Activated CD8-positive, alpha-beta memory T cell treated with anti-CD3 and anti-CD28 coated beads, Interleukin-2, amount 10 ng/mL, durations not matched to agents 7 days and 5 days (primary cell): ENCODE data around the gene SCEL. TPM values are rescaled to one million over a fixed set of nuclear protein-coding genes. Genes with fewer than 3 reads are reported as not detected.
A peak's percentile ranks its signal among the peaks of the same experiment; 100 is the strongest.

Source experiments
- ATAC-seq: fragments of 150-1000 bp; cut with Tn5 transposase; one replicate; pipeline ENCODE4 v1.10.0; 2021; ENCODE audit warnings: moderate library complexity
- CTCF ChIA-PET: fragments of 350-600 bp; sonication (Branson Sonifier 250); formaldehyde crosslinking; loops from one replicate; lab custom pipeline; 2021; ENCODE audit warnings: antibody characterized with exemption; lab: Charles Lee
- DNase-seq: peaks from one replicate; pipeline ENCODE4 v3.0.0-alpha.2; 2020
- H3K27ac Mint-ChIP-seq: one replicate; pipeline ENCODE4 v1.8.0; 2021; ENCODE audit warnings: mild to moderate bottlenecking, mixed read lengths
- H3K27me3 Mint-ChIP-seq: one replicate; pipeline ENCODE4 v1.8.0; 2021; ENCODE audit warnings: mixed read lengths
- H3K36me3 Mint-ChIP-seq: one replicate; pipeline ENCODE4 v1.8.0; 2021; ENCODE audit warnings: mild to moderate bottlenecking, mixed read lengths
- H3K4me1 Mint-ChIP-seq: one replicate; pipeline ENCODE4 v1.8.0; 2021; ENCODE audit warnings: mixed read lengths
- H3K4me3 Mint-ChIP-seq: one replicate; pipeline ENCODE4 v1.8.0; 2021; ENCODE audit warnings: mild to moderate bottlenecking, moderate library complexity, mixed read lengths
- H3K9me3 Mint-ChIP-seq: one replicate; pipeline ENCODE4 v1.8.0; 2022; ENCODE audit warnings: low read depth, mixed read lengths
- total RNA-seq, 2 experiments: library from RNA; stranded (reverse); gene quantifications; one replicate each; pipeline ENCODE4 v1.2.3, GENCODE V29; 2021

The SCEL gene
- total RNA-seq, 2 experiments from 2014 or later, result not detected

- H3K4me3 Mint-ChIP-seq, result no peak overlapping the region
- DNase-seq (no peak), ATAC-seq (peak; percentile 9)
- no peaks in the 10 kb centered on the region for H3K27me3 Mint-ChIP-seq
- no peaks in the 10 kb centered on the region for H3K36me3 Mint-ChIP-seq
- peaks cover 2% of the 10 kb centered on the region for H3K4me1 Mint-ChIP-seq
- CTCF ChIA-PET, result no interaction called here
- no peak overlapping the region for H3K27ac Mint-ChIP-seq
- H3K9me3 Mint-ChIP-seq, result no peaks in the 10 kb centered on the region
Observed at GRCh38 chr13:77528834-77529500, 6.5 kb upstream of the SCEL start.

- DNase-seq (no peak), ATAC-seq (no peak)
- no peaks in the 10 kb centered on the region for H3K36me3 Mint-ChIP-seq
- H3K27ac Mint-ChIP-seq, result no peak overlapping the region
- CTCF ChIA-PET, result no interaction called here
- H3K9me3 Mint-ChIP-seq, result no peaks in the 10 kb centered on the region
- H3K4me1 Mint-ChIP-seq, result peaks cover 2% of the 10 kb centered on the region
- H3K4me3 Mint-ChIP-seq, result no peak overlapping the region
- H3K27me3 Mint-ChIP-seq, result peaks cover 4% of the 10 kb centered on the region
Observed at GRCh38 chr13:77529501-77529840, 6.0 kb upstream of the SCEL start.

- CTCF ChIA-PET, result no interaction called here
- H3K36me3 Mint-ChIP-seq, result no peaks in the 10 kb centered on the region
- no peak for DNase-seq
Observed at GRCh38 chr13:77530875-77531274, 4.6 kb upstream of the SCEL start.

DNA sequence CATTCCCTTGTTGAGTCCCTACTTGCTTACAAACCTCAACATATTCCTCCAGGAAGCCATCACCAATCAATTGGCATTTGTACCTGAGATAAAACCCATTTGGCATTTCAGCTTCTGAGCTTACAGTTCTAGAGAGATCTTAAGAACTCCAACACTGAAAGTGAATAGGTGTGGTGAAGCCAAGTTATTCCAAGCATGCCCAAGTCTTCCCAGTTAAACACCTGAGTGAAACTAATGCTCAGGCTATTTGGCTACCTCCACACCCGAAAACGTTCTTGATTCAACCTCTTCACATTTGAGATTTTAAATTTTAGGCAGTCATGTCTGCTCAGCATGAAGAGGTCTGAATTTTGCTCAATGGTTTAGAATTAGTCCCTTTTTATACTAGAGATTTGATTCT, 2.5 kb upstream of the SCEL start:
- peaks cover 2% of the 10 kb centered on the region for H3K4me1 Mint-ChIP-seq
- H3K27me3 Mint-ChIP-seq, result peaks cover 24% of the 10 kb centered on the region
- no peaks in the 10 kb centered on the region for H3K36me3 Mint-ChIP-seq
- DNase-seq, result no peak
- CTCF ChIA-PET, result no interaction called here
- H3K9me3 Mint-ChIP-seq, result no peaks in the 10 kb centered on the region
- no peak overlapping the region for H3K4me3 Mint-ChIP-seq
- no peak overlapping the region for H3K27ac Mint-ChIP-seq
- ATAC-seq, result no peak

More at GRCh38 chr13:77530875-77531274, 4.6 kb upstream of the SCEL start:
- H3K27ac Mint-ChIP-seq, result no peak overlapping the region
- H3K4me1 Mint-ChIP-seq, result peaks cover 2% of the 10 kb centered on the region
- H3K9me3 Mint-ChIP-seq, result no peaks in the 10 kb centered on the region
- H3K27me3 Mint-ChIP-seq, result peaks cover 6% of the 10 kb centered on the region
- no peak for ATAC-seq
- H3K4me3 Mint-ChIP-seq, result no peak overlapping the region

GRCh38 chr13:77533875-77534788, 1.4 kb upstream of the SCEL start:
- CTCF ChIA-PET, result no interaction called here
- ATAC-seq (no peak), DNase-seq (no peak)
- Mint-ChIP-seq H3K27me3 (peaks cover 33% of the 10 kb centered on the region), H3K4me3 (no peak overlapping the region), H3K36me3 (no peaks in the 10 kb centered on the region), H3K4me1 (no peaks in the 10 kb centered on the region), H3K27ac (no peak overlapping the region), H3K9me3 (no peaks in the 10 kb centered on the region)

GRCh38 chr13:77536358-77536757, 852 bp downstream of the SCEL start:
- no peak for ATAC-seq
- H3K27ac Mint-ChIP-seq, result no peak overlapping the region
- CTCF ChIA-PET, result no interaction called here

DNA sequence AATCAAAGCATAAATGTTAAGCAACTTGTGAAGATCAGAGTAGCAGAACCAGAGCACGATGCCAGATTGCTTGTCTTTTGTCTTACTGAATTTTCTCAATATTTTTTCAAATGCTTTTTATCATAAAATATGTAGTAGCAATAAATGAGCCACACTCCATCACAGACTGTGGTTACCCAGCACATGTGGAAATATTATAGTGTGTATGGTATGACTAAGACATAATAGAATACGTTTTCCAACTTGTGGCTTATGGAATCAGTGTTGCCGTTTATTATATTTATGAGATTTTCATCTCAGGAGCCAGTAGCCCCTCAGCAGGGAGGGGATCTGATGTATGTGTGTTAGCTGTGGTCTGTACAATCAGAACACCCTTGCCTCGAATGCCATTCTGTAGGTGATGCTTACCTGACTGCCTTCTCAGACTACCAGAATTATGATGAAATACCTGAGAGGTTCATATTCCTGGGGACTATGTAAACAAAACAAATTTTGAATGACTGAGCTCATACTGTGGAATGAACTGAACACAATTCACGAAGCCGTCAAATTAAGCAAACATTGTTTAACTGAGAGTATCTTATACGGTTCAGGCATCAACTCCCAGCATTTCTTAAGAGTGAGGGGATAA, 1.9 kb downstream of the SCEL start:
- CTCF ChIA-PET, result no interaction called here
- no peak overlapping the region for H3K27ac Mint-ChIP-seq
- DNase-seq, result no peak
- H3K9me3 Mint-ChIP-seq, result no peaks in the 10 kb centered on the region
- H3K4me3 Mint-ChIP-seq, result no peak overlapping the region
- peaks cover 40% of the 10 kb centered on the region for H3K27me3 Mint-ChIP-seq
- no peak for ATAC-seq
- no peaks in the 10 kb centered on the region for H3K36me3 Mint-ChIP-seq
- no peaks in the 10 kb centered on the region for H3K4me1 Mint-ChIP-seq

More at GRCh38 chr13:77536358-77536757, 852 bp downstream of the SCEL start:
- Mint-ChIP-seq H3K27me3 (peaks cover 40% of the 10 kb centered on the region), H3K36me3 (no peaks in the 10 kb centered on the region), H3K4me3 (no peak overlapping the region), H3K4me1 (no peaks in the 10 kb centered on the region), H3K9me3 (no peaks in the 10 kb centered on the region)
- DNase-seq, result no peak

DNA sequence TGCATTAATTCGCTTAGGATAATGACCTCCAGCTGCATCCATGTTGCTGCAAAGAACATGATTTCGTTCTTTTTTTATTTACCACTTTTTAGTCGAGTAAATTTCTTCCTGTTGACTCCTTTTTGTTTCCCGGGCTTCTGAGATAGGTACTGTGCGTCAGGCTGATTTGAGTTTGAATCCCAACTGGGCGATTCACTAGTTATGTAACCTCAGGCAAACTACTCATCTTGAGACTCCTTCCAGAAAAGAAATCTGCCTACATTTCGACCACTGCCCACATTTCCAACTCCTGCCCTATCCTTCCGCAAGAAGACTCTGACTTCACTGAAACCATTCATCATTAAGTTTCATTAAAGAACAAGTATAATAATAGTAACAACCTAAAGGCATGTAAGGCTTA, 8.2 kb downstream of the SCEL start:
- Mint-ChIP-seq H3K27ac (no peak overlapping the region), H3K9me3 (no peaks in the 10 kb centered on the region), H3K36me3 (no peaks in the 10 kb centered on the region), H3K4me1 (no peaks in the 10 kb centered on the region), H3K4me3 (no peak overlapping the region), H3K27me3 (peaks cover 32% of the 10 kb centered on the region)
- no peak for ATAC-seq
- CTCF ChIA-PET, result no interaction called here
- no peak for DNase-seq

GRCh38 chr13:77544355-77544754, 8.8 kb downstream of the SCEL start:
- DNase-seq (no peak), ATAC-seq (no peak)
- H3K4me3 Mint-ChIP-seq, result no peak overlapping the region
- no peaks in the 10 kb centered on the region for H3K9me3 Mint-ChIP-seq
- no peaks in the 10 kb centered on the region for H3K4me1 Mint-ChIP-seq
- H3K27me3 Mint-ChIP-seq, result peaks cover 31% of the 10 kb centered on the region
- no peak overlapping the region for H3K27ac Mint-ChIP-seq
- no peaks in the 10 kb centered on the region for H3K36me3 Mint-ChIP-seq
- CTCF ChIA-PET, result no interaction called here

DNA sequence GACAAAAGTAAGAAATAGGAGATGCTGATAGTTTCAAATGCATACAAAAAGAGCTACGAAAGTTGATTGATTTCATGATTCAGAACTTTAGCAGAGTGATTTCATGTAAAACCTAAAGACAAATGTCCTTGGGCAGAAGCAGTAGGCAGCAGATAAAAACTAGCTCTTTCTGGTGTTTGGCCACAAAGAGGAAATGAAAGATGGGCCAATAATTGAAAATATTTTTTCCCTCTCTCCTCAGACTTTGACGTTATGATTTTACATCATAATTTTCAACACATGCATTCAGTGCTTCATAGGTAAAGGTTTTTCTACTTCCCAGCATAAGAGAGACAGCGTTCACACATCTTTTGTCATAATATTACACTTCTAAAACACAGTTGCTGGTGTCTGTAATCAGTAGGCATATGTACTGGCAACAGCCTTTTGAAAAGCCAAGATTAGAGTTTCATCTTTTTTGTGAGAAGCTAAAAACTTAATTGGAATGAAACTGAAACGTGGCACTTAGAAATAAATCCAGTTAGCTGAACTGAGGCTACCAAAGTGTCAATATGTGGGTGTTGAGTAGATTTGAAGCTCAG, 9.3 kb downstream of the SCEL start:
- CTCF ChIA-PET, result no interaction called here
- Mint-ChIP-seq H3K4me3 (no peak overlapping the region), H3K36me3 (no peaks in the 10 kb centered on the region)

GRCh38 chr13:77545626-77546412, 10.3 kb downstream of the SCEL start:
- CTCF ChIA-PET, result no interaction called here
- H3K9me3 Mint-ChIP-seq, result no peaks in the 10 kb centered on the region
- DNase-seq, result no peak
- no peak overlapping the region for H3K27ac Mint-ChIP-seq
- ATAC-seq, result no peak
- H3K27me3 Mint-ChIP-seq, result peaks cover 25% of the 10 kb centered on the region
- H3K4me3 Mint-ChIP-seq, result no peak overlapping the region
- no peaks in the 10 kb centered on the region for H3K36me3 Mint-ChIP-seq
- H3K4me1 Mint-ChIP-seq, result no peaks in the 10 kb centered on the region

More for the DNA sequence above, 9.3 kb downstream of the SCEL start:
- H3K4me1 Mint-ChIP-seq, result no peaks in the 10 kb centered on the region
- no peak for ATAC-seq
- peaks cover 31% of the 10 kb centered on the region for H3K27me3 Mint-ChIP-seq
- no peaks in the 10 kb centered on the region for H3K9me3 Mint-ChIP-seq
- DNase-seq, result no peak
- H3K27ac Mint-ChIP-seq, result no peak overlapping the region

DNA sequence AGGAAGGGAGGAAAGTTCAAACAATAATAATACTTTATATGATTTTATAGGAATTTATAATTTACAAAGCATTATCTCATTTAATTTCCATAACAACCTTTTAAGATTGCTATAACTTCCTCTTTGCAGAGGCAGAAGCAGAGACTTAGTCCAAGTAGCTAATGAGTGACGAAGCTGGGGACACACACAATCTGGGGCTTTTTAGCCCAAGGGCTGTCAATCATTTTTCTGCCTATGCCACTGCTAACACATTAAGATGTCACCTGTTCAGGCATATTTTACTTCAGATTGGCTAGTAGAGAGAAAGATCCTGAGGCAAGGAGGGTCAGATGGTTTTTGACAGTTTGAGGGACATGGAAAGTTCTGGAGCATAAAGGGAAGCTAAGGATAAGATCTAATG, 12.6 kb downstream of the SCEL start:
- ATAC-seq, result no peak
- DNase-seq, result no peak
- no peaks in the 10 kb centered on the region for H3K4me1 Mint-ChIP-seq
- no peaks in the 10 kb centered on the region for H3K36me3 Mint-ChIP-seq
- H3K4me3 Mint-ChIP-seq, result no peak overlapping the region
- H3K27ac Mint-ChIP-seq, result peak overlapping the region; percentile 13
- no peaks in the 10 kb centered on the region for H3K9me3 Mint-ChIP-seq
- CTCF ChIA-PET, result no interaction called here
- H3K27me3 Mint-ChIP-seq, result peaks cover 24% of the 10 kb centered on the region

- Mint-ChIP-seq H3K4me3 (no peak overlapping the region), H3K9me3 (no peaks in the 10 kb centered on the region), H3K27ac (no peak overlapping the region), H3K36me3 (no peaks in the 10 kb centered on the region), H3K4me1 (no peaks in the 10 kb centered on the region), H3K27me3 (peaks cover 23% of the 10 kb centered on the region)
- DNase-seq (no peak), ATAC-seq (no peak)
- CTCF ChIA-PET, result no interaction called here
Observed at GRCh38 chr13:77548594-77548993, 13.1 kb downstream of the SCEL start.
